Measurements from ENCODE around the gene SLC10A1.

DNA sequence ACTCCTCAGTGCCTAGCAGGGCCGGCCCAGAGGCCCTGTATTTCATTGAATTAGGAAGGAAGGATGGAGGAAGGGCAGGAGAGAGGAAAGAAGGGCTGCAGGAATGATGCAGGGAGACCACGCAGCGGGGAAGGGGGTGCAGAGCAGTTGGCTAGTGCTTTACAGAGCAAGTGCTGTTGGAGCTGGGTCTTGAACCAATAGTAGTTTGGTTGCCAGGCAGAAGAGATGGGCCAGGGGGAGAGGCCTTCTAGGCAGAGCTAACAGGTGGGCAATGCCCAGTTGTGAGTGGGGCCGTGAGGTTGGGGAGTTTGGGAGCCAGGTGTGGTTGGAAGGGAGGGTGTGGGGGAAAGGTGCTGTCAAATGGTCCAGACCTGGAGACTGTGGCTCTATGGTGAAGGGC lies 69.2 kb downstream of the SLC10A1 start:
- TF ChIP-seq EZH2phosphoT487 (IDR thresholded peaks at IDR 0.05; ENCODE audit: insufficient read depth, low read depth), result no peak
- TF ChIP-seq EZH2 (IDR thresholded peaks at IDR 0.05; ENCODE audit: insufficient read depth, poor library complexity, severe bottlenecking), result no peak

Data from GM23248 (cell line).